ENCODE results near the gene EGFL8. TPM values are rescaled to one million over a fixed set of nuclear protein-coding genes. Genes with fewer than 3 reads are reported as not detected.
A peak's percentile ranks its signal among the peaks of the same experiment; 100 is the strongest.

The EGFL8 gene
- total and polyA plus RNA-seq, 9 of the 15 experiments (the other 6 are each of a cell fraction or from before 2014, with no cell fraction given), result 2.2 to 47.4 (median 14.2) TPM

DNA sequence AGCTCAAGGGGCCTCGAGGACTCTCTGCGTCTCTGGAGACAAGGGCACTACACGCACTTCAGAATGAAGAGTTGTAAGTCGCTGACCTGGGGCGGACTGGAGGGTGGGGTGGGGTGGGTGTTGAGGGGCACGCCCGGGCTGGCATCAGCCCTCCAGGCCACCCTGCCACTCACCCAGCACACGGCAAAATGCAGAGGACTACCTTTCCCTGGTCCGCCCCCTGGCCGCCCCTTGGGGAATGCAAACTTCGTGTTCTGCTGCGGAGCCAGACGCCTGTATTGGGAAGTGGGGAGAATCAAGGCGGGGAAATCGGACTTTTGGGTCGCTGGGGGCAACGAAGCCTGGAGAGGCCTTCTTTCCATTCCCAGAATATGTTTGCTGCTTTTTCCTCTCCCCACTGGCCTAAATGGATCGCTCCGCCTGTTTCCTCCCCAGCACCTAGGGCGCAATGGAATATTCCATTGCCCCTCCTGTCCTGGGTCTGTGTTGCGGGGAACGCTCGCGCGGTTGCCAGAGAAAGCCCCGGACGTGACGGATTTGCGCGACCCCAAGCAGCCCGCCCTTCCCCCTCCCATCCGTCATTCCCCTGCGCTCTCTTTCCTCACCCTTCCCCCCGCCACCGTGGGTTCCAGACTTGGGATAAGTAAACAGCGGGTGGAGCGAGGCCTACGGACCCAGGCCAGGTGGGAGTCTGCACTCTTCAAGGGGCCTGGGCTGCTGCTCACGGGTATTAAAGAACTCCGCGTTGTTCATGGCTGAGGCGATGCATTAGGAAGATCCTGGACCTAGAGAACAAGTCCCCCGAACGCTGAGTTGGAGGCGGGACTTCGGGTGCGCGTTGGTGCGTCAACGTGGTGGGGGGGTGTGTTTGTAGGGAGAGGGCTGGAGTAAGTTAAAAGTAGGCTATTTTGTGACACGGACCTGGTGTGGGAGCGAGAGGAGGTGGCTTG lies 10.6 kb upstream of the EGFL8 start, which contains the start of gene PPT2 (continued):
- TF ChIP-seq SRSF9 (IDR thresholded peaks at IDR 0.05; ENCODE audit: borderline replicate concordance, low read depth, low read length) (no peak), ZNF668 (CRISPR knock-in tag; IDR thresholded peaks at IDR 0.05) (no peak), ZNF77 (CRISPR knock-in tag; IDR thresholded peaks at IDR 0.05) (no peak), HNRNPK (IDR thresholded peaks at IDR 0.05; ENCODE audit: low read depth, low read length, poor library complexity, severe bottlenecking) (no peak), XRCC5 (IDR thresholded peaks at IDR 0.05; ENCODE audit: low read depth, low read length) (no peak; the same call in 1 of the 2 replicates), CHD2 (IDR thresholded peaks at IDR 0.05; ENCODE audit: low read depth, low read length) (peak; percentile 89), ZNF140 (CRISPR knock-in tag; IDR thresholded peaks at IDR 0.05) (no peak)
- TF ChIP-seq, protein P1, sequence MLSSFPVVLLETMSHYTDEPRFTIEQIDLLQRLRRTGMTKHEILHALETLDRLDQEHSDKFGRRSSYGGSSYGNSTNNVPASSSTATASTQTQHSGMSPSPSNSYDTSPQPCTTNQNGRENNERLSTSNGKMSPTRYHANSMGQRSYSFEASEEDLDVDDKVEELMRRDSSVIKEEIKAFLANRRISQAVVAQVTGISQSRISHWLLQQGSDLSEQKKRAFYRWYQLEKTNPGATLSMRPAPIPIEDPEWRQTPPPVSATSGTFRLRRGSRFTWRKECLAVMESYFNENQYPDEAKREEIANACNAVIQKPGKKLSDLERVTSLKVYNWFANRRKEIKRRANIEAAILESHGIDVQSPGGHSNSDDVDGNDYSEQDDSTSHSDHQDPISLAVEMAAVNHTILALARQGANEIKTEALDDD (IDR thresholded peaks at IDR 0.05), result no peak
- TF ChIP-seq, protein P2, sequence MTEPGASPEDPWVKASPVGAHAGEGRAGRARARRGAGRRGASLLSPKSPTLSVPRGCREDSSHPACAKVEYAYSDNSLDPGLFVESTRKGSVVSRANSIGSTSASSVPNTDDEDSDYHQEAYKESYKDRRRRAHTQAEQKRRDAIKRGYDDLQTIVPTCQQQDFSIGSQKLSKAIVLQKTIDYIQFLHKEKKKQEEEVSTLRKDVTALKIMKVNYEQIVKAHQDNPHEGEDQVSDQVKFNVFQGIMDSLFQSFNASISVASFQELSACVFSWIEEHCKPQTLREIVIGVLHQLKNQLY (CRISPR knock-in tag; conservative IDR thresholded peaks at IDR 0.05), result no peak; a peak in 1 of 4 replicates
- TF ChIP-seq, protein P3, sequence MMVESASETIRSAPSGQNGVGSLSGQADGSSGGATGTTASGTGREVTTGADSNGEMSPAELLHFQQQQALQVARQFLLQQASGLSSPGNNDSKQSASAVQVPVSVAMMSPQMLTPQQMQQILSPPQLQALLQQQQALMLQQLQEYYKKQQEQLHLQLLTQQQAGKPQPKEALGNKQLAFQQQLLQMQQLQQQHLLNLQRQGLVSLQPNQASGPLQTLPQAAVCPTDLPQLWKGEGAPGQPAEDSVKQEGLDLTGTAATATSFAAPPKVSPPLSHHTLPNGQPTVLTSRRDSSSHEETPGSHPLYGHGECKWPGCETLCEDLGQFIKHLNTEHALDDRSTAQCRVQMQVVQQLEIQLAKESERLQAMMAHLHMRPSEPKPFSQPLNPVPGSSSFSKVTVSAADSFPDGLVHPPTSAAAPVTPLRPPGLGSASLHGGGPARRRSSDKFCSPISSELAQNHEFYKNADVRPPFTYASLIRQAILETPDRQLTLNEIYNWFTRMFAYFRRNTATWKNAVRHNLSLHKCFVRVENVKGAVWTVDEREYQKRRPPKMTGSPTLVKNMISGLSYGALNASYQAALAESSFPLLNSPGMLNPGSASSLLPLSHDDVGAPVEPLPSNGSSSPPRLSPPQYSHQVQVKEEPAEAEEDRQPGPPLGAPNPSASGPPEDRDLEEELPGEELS (CRISPR knock-in tag; IDR thresholded peaks at IDR 0.05; ENCODE audit: borderline replicate concordance), result peak; percentile 24; the same call in 1 of the 2 replicates
- TF ChIP-seq, protein P4, sequence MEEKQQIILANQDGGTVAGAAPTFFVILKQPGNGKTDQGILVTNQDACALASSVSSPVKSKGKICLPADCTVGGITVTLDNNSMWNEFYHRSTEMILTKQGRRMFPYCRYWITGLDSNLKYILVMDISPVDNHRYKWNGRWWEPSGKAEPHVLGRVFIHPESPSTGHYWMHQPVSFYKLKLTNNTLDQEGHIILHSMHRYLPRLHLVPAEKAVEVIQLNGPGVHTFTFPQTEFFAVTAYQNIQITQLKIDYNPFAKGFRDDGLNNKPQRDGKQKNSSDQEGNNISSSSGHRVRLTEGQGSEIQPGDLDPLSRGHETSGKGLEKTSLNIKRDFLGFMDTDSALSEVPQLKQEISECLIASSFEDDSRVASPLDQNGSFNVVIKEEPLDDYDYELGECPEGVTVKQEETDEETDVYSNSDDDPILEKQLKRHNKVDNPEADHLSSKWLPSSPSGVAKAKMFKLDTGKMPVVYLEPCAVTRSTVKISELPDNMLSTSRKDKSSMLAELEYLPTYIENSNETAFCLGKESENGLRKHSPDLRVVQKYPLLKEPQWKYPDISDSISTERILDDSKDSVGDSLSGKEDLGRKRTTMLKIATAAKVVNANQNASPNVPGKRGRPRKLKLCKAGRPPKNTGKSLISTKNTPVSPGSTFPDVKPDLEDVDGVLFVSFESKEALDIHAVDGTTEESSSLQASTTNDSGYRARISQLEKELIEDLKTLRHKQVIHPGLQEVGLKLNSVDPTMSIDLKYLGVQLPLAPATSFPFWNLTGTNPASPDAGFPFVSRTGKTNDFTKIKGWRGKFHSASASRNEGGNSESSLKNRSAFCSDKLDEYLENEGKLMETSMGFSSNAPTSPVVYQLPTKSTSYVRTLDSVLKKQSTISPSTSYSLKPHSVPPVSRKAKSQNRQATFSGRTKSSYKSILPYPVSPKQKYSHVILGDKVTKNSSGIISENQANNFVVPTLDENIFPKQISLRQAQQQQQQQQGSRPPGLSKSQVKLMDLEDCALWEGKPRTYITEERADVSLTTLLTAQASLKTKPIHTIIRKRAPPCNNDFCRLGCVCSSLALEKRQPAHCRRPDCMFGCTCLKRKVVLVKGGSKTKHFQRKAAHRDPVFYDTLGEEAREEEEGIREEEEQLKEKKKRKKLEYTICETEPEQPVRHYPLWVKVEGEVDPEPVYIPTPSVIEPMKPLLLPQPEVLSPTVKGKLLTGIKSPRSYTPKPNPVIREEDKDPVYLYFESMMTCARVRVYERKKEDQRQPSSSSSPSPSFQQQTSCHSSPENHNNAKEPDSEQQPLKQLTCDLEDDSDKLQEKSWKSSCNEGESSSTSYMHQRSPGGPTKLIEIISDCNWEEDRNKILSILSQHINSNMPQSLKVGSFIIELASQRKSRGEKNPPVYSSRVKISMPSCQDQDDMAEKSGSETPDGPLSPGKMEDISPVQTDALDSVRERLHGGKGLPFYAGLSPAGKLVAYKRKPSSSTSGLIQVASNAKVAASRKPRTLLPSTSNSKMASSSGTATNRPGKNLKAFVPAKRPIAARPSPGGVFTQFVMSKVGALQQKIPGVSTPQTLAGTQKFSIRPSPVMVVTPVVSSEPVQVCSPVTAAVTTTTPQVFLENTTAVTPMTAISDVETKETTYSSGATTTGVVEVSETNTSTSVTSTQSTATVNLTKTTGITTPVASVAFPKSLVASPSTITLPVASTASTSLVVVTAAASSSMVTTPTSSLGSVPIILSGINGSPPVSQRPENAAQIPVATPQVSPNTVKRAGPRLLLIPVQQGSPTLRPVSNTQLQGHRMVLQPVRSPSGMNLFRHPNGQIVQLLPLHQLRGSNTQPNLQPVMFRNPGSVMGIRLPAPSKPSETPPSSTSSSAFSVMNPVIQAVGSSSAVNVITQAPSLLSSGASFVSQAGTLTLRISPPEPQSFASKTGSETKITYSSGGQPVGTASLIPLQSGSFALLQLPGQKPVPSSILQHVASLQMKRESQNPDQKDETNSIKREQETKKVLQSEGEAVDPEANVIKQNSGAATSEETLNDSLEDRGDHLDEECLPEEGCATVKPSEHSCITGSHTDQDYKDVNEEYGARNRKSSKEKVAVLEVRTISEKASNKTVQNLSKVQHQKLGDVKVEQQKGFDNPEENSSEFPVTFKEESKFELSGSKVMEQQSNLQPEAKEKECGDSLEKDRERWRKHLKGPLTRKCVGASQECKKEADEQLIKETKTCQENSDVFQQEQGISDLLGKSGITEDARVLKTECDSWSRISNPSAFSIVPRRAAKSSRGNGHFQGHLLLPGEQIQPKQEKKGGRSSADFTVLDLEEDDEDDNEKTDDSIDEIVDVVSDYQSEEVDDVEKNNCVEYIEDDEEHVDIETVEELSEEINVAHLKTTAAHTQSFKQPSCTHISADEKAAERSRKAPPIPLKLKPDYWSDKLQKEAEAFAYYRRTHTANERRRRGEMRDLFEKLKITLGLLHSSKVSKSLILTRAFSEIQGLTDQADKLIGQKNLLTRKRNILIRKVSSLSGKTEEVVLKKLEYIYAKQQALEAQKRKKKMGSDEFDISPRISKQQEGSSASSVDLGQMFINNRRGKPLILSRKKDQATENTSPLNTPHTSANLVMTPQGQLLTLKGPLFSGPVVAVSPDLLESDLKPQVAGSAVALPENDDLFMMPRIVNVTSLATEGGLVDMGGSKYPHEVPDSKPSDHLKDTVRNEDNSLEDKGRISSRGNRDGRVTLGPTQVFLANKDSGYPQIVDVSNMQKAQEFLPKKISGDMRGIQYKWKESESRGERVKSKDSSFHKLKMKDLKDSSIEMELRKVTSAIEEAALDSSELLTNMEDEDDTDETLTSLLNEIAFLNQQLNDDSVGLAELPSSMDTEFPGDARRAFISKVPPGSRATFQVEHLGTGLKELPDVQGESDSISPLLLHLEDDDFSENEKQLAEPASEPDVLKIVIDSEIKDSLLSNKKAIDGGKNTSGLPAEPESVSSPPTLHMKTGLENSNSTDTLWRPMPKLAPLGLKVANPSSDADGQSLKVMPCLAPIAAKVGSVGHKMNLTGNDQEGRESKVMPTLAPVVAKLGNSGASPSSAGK (IDR thresholded peaks at IDR 0.05), result peak; percentile 42

Measured in K562 (cell line).